ENCODE measurements around the gene URI1.

DNA sequence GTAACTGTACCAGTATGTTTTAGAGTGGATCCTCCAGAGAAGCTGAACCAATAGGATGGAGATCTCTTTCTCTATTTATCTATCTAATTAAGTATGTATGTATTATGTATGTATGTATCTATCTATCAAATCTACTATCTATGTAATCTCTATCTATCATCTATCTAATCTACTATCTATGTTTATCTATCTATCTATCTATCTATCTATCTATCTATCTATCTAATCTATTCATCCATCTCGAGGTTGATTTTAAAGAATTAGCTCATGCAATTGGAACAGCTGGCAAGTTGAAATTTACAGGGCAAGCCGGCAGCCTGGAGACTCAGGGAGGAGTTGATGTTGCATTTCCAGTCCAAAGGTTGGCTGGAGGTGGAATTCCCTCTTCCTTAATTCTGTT, 112.2 kb downstream of the URI1 start:
- TF ChIP-seq, protein P1, sequence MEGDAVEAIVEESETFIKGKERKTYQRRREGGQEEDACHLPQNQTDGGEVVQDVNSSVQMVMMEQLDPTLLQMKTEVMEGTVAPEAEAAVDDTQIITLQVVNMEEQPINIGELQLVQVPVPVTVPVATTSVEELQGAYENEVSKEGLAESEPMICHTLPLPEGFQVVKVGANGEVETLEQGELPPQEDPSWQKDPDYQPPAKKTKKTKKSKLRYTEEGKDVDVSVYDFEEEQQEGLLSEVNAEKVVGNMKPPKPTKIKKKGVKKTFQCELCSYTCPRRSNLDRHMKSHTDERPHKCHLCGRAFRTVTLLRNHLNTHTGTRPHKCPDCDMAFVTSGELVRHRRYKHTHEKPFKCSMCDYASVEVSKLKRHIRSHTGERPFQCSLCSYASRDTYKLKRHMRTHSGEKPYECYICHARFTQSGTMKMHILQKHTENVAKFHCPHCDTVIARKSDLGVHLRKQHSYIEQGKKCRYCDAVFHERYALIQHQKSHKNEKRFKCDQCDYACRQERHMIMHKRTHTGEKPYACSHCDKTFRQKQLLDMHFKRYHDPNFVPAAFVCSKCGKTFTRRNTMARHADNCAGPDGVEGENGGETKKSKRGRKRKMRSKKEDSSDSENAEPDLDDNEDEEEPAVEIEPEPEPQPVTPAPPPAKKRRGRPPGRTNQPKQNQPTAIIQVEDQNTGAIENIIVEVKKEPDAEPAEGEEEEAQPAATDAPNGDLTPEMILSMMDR (IDR thresholded peaks at IDR 0.05; ENCODE audit: low read depth, low read length), result no peak
- TF ChIP-seq MYC (IDR thresholded peaks at IDR 0.05; ENCODE audit: low read depth, low read length), result no peak
- TF ChIP-seq, protein P2, sequence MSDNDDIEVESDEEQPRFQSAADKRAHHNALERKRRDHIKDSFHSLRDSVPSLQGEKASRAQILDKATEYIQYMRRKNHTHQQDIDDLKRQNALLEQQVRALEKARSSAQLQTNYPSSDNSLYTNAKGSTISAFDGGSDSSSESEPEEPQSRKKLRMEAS (IDR thresholded peaks at IDR 0.05; ENCODE audit: low read depth, low read length), result no peak
